HG02759 (cell line): ENCODE results near the gene AQP12B.
"Not testable (repeated sequence)": the region's sequence is repeated elsewhere in the genome, so short reads cannot be mapped to it uniquely, and the experiment has no call there.

ENCODE experiments used
- ATAC-seq: cut with Tn5 transposase; IDR thresholded peaks from one replicate; pipeline ENCODE4 v1.9.1; 2021; ENCODE audit warnings: mild to moderate bottlenecking, moderate library complexity; ENCODE audit not compliant: unreplicated experiment

Gene AQP12B

GRCh38 chr2:240685771-240686371, 3.2 kb upstream of the AQP12B start:
- no peak for ATAC-seq

GRCh38 chr2:240683980-240684728, 1.5 kb upstream of the AQP12B start:
- not testable (repeated sequence) for ATAC-seq

DNA sequence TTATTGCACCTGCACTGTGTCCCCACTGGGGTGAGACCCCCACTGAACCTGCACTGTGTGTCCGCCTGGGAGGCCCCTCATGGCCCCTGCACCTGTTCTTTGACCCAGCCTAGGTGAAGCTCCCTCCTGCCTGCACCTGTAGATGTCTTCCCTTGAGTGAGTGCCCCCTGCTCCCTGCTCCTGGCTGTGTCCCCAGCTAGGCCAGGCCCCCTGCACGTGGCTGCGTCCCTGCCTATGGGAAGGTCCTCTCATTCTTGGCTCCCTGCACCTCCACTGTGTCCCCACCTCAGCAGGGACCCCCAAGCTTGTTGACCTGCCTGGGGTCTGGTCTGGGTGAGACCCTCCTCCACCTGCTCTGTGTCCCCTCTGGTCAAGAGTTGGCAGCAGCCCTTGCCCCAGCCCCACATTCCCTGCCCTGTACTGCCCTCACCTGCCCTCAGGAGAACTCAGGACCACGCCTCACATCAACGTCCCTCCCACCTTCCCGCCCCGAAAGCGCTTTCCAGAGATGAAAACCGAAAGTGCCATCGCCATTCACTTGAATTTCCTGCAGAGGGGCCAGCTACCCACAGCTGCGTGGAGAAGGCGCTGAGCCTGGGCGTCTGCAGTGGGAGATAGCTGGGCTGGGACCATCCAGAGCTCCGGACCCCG, 769 bp upstream of the AQP12B start:
- ATAC-seq = not testable (repeated sequence)

DNA sequence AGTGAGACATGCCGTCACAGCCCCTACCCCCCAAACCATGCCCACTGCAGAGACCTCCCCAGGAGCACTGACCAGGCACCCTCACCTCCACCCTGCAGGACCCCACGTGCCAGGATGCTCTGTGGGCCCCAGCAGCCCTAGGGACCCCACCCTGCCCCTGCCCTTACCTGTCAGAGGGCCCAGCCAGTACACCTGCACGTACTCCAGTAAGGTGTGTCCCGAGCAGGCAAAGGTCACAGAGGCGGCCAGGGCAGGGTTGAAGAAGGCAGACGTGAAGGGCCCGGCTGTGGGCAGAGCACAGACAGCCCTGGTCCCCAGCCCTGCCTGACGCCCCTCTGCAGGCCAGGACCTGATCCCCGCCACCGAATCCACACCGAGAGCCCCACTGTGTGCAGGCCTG, 2.5 kb downstream of the AQP12B start:
- not testable (repeated sequence) for ATAC-seq

- not testable (repeated sequence) for ATAC-seq
These were observed 3.8 kb downstream of the AQP12B start for GRCh38 chr2:240678909-240679308.

DNA sequence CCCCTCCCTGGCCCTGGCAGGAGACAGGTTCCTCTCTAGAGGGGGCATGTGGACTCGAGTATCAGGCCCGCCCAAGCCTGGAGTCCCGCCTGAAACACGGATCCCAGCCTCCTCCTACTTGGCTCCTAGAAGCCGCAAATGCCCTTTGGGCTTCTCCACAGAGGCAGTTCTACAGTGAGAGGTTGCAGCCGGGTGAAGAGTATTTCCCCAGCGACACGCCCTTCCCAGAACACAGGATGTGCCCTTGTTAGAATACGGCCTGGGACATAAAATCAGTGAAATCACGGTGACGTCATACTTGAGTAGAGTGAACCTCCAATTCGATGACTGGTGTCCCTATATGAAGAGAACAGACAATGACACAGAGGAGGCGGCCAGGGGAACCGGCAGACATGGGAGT, 4.6 kb downstream of the AQP12B start:
- ATAC-seq = not testable (repeated sequence)

- not testable (repeated sequence) for ATAC-seq
These were observed 7.3 kb downstream of the AQP12B start for GRCh38 chr2:240675345-240675744.

- not testable (repeated sequence) for ATAC-seq
These were observed 8.1 kb downstream of the AQP12B start for GRCh38 chr2:240674461-240675184.

DNA sequence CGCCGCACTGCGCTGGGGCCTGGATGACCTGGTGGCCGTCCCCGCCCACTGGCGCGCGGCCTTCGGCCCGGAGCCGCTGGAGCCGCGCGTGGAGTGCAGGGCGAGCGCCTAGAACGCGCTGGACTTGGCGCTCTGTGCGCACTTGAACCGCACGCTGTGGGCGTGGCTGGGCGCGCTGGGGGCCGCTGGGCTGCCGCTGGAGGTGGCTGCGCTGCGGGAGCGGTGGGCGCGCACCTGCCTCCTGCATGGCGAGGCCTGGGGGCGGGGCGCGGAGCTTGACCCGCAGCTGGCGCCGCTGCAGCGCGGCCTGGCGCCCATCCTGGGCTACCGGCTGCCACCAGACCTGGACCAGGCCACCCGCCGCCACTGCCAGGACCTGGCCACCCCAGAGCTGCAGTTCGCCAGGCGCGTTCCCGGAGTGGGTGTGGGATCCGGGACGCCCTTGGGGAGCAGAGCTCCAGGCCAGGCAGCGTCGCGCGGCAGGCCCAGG, 9.9 kb downstream of the AQP12B start:
- ATAC-seq = no peak

DNA sequence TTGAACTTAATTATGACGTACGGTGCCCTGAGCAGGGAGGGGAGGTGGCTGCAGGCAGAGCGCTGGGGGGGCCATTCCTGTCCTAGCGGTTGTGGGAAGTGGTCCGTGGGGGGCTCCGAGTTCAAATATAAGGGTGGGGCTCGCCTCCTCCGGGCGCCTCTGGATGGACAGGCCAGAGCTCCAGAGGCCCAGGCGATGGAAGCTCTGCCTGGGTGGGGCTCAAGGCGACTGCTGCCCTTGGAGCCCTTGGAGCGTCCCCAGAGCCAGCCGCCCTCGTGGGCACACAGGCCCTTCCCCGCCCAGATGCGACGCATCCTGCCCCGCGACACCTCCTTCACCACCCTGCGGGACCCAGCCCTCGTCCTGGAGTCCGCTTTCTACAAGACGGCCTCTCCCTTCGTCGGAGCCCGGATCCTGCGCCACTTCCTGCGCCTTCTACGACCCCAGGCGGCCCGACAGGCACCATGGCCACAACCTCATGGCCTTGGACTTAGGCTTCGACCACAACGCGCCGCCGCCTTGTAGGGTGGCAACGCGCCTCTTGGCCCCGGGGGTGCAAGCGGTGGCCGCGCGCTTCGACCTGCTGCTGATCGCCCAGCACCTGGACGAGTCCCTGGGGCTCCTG, 10.5 kb downstream of the AQP12B start:
- no peak for ATAC-seq

DNA sequence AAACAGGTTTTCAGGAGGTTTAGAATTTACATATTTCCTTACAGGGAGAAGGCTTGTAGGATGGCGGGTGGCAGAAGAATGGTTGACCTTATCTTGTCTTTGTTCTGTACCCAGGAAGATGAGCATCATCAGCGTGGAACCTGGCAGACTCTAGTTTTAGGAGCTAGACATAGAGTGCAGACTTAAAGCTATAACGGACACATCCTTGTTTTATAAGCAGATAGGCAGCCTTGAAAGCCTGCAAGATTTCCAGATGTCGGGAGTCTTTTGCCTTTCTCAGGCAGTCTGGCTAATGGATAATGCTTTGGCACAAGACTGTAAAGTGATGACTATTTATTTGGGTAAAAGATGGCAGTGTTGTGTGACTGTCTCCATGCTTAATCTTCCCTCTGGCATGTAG, 11.7 kb downstream of the AQP12B start:
- no peak for ATAC-seq

DNA sequence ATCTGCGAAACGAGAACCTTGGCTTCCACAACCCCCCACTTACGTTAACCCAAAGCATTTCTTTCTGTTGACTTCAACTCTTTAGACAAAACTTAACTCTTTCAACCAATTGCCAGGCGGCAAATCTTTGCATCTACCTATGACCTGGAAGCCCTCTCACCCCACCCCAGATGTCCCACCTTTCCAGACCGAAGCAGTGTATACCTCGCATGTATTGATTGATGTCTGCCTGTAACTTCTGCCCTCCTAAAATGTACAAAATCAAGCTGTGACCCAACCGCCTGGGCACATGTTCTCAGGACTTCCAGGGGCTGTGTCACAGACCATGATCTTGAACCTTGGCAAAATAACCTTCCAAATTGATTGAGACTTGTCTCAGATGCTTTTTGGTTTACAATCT, 12.3 kb downstream of the AQP12B start:
- no peak for ATAC-seq

DNA sequence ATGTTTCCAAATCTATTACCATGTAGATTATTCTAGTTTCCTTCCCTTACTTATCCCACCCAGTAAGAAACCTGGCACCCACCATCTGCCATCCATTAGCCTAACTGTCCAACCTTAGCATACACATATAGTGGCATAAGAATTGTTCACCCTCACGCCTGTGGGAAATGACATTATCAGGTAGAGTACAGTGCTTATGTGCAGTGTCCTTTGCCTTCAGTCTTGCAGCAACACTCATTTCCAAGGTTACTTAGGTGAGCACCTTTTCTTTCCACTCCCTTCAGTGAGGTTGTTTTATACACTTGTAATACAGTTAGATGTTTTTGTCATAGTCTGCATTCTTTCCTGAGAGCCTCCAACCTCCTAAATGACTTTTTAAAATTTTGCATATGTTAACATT, 18.1 kb downstream of the AQP12B start:
- no peak for ATAC-seq

GRCh38 chr2:240663546-240664190, 19.0 kb downstream of the AQP12B start:
- no peak for ATAC-seq

DNA sequence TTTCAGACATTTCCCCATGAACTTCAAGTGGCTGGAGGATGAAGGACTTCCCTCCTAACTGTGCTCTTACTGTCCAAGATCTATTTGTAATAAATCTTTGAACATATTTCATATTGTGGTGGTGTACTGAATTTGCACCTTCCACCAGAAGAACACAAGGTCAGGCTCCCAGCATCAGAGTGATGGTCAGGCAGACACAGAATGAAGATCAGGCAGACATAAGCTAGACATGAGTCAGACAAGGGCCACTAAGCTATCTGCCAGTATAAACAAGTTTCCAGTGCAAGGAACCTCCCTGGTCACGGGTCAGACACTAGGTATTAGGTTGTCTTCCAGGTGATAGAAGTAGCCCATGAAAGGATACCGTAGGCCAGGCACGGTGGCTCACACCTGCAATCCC, 20.0 kb downstream of the AQP12B start:
- ATAC-seq = no peak

DNA sequence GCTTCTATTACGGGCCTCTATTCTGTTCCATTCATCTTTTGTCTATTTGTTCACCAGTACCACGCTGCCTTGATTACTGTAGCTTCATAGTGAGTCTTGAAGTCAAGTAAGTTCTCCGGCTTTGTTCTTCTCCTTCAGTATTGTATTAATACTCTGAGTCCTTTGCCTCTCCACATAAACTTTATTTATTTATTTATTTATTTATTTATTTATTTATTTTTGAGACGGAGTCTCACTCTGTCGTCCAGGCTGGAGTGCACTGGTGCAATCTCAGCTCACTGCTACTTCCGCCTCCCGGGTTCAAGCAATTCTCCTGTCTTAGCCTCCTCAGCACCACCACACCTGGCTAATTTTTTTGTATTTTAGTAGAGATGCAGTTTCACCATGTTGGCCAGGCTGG, 22.8 kb downstream of the AQP12B start:
- ATAC-seq = not testable (repeated sequence)

GRCh38 chr2:240655931-240656886, 26.5 kb downstream of the AQP12B start:
- ATAC-seq = peak; percentile 54

- ATAC-seq = no peak
These were observed 31.5 kb downstream of the AQP12B start for GRCh38 chr2:240651185-240651584.
